OCI-LY7 (cell line): ENCODE data around the gene PRKCA.

Source experiments
- CTCF ChIP-seq: fragments of 200-600 bp; sonication (generic); conservative IDR thresholded peaks from 2 replicates; pipeline ENCODE4 v1.5.1; 2014; ENCODE audit warnings: mild to moderate bottlenecking, antibody characterized with exemption, low read length, moderate library complexity, mixed read lengths
- EZH2phosphoT487 ChIP-seq: fragments of 200-600 bp; sonication (generic); IDR thresholded peaks from 2 replicates; pipeline ENCODE4 v1.6.1; 2018; ENCODE audit warnings: low read depth, borderline replicate concordance, mild to moderate bottlenecking, mixed run types, antibody characterized with exemption, low read length, moderate library complexity, mixed read lengths

- no peak for TF ChIP-seq CTCF
- TF ChIP-seq EZH2phosphoT487, result no peak
These were observed 164.5 kb downstream of the PRKCA start for GRCh38 chr17:66466840-66467367.
